ENCODE measurements around the gene NEXMIF. TPM values are rescaled to one million over a fixed set of nuclear protein-coding genes. Genes with fewer than 3 reads are reported as not detected.

The NEXMIF gene
- total and polyA plus RNA-seq, 2 donors (not counting 1 experiment from before 2014, with no cell fraction given), result under 0.01 TPM

GRCh38 chrX:74781507-74782034 lies 143.7 kb downstream of the NEXMIF start:
- no peaks in the 10 kb centered on the region for H3K9me3 ChIP-seq (ENCODE audit: control insufficient read depth, insufficient read depth, low read depth, low read length)
- no peak overlapping the region for H3K9ac ChIP-seq (ENCODE audit: insufficient read depth, low read length)
- DNase-seq (ENCODE audit: low read depth in 2 of 2), result no peak
- no peaks in the 10 kb centered on the region for H3K4me1 ChIP-seq (ENCODE audit: control insufficient read depth, extremely low read depth, insufficient read depth, low read length)
- no peaks in the 10 kb centered on the region for H3K36me3 ChIP-seq (ENCODE audit: control insufficient read depth, insufficient read depth, low read length)
- H3K79me2 ChIP-seq (ENCODE audit: control insufficient read depth, insufficient read depth, low read length), result no peaks in the 10 kb centered on the region
- no peak overlapping the region for H2AFZ ChIP-seq (ENCODE audit: low read length)
- no peaks in the 10 kb centered on the region for H4K20me1 ChIP-seq (ENCODE audit: control insufficient read depth, extremely low read depth, insufficient read depth, low read length)
- H3K4me2 ChIP-seq (ENCODE audit: extremely low read depth, insufficient read depth, low read length), result no peak overlapping the region
- H3K27ac ChIP-seq (ENCODE audit: insufficient read depth, low read length), result no peak overlapping the region
- TF ChIP-seq CTCF (conservative IDR thresholded peaks at IDR 0.05 in 1 of 2, IDR thresholded peaks at IDR 0.05 in 1 of 2; ENCODE audit: low read depth in 1 of 2, low read length in 2 of 2) (no peak), EZH2 (IDR thresholded peaks at IDR 0.05; ENCODE audit: low read length, missing control alignments) (no peak)
- no peak overlapping the region for H3K4me3 ChIP-seq (replicated peaks in 1 of 4; ENCODE audit: control extremely low read depth in 1 of 4, insufficient read depth in 1 of 4, low read depth in 3 of 4, low read length in 4 of 4)
- H3K27me3 ChIP-seq (ENCODE audit: control insufficient read depth, insufficient read depth, low read length), result no peaks in the 10 kb centered on the region

- H3K79me2 ChIP-seq (ENCODE audit: control insufficient read depth, insufficient read depth, low read length), result no peaks in the 10 kb centered on the region
- no peaks in the 10 kb centered on the region for H3K36me3 ChIP-seq (ENCODE audit: control insufficient read depth, insufficient read depth, low read length)
- no peak overlapping the region for H3K4me3 ChIP-seq (replicated peaks in 1 of 4; ENCODE audit: control extremely low read depth in 1 of 4, insufficient read depth in 1 of 4, low read depth in 3 of 4, low read length in 4 of 4)
- no peaks in the 10 kb centered on the region for H3K4me1 ChIP-seq (ENCODE audit: control insufficient read depth, extremely low read depth, insufficient read depth, low read length)
- H2AFZ ChIP-seq (ENCODE audit: low read length), result no peak overlapping the region
- no peak overlapping the region for H3K9ac ChIP-seq (ENCODE audit: insufficient read depth, low read length)
- no peak for TF ChIP-seq EZH2 (IDR thresholded peaks at IDR 0.05; ENCODE audit: low read length, missing control alignments)
- no peak for TF ChIP-seq CTCF (conservative IDR thresholded peaks at IDR 0.05 in 1 of 2, IDR thresholded peaks at IDR 0.05 in 1 of 2; ENCODE audit: low read depth in 1 of 2, low read length in 2 of 2)
- H3K9me3 ChIP-seq (ENCODE audit: control insufficient read depth, insufficient read depth, low read depth, low read length), result no peaks in the 10 kb centered on the region
- no peak overlapping the region for H3K27ac ChIP-seq (ENCODE audit: insufficient read depth, low read length)
- H3K27me3 ChIP-seq (ENCODE audit: control insufficient read depth, insufficient read depth, low read length), result no peaks in the 10 kb centered on the region
- no peaks in the 10 kb centered on the region for H4K20me1 ChIP-seq (ENCODE audit: control insufficient read depth, extremely low read depth, insufficient read depth, low read length)
- no peak overlapping the region for H3K4me2 ChIP-seq (ENCODE audit: extremely low read depth, insufficient read depth, low read length)
- DNase-seq (ENCODE audit: low read depth in 2 of 2), result no peak
These were observed 146.1 kb downstream of the NEXMIF start for GRCh38 chrX:74779175-74779574.

GRCh38 chrX:74774988-74775387 lies 150.3 kb downstream of the NEXMIF start:
- Histone ChIP-seq H3K4me2 (ENCODE audit: extremely low read depth, insufficient read depth, low read length) (no peak overlapping the region), H3K27ac (ENCODE audit: insufficient read depth, low read length) (no peak overlapping the region), H4K20me1 (ENCODE audit: control insufficient read depth, extremely low read depth, insufficient read depth, low read length) (no peaks in the 10 kb centered on the region), H3K36me3 (ENCODE audit: control insufficient read depth, insufficient read depth, low read length) (no peaks in the 10 kb centered on the region), H3K27me3 (ENCODE audit: control insufficient read depth, insufficient read depth, low read length) (no peaks in the 10 kb centered on the region), H3K4me3 (replicated peaks in 1 of 4; ENCODE audit: control extremely low read depth in 1 of 4, insufficient read depth in 1 of 4, low read depth in 3 of 4, low read length in 4 of 4) (no peak overlapping the region), H2AFZ (ENCODE audit: low read length) (no peak overlapping the region), H3K9me3 (ENCODE audit: control insufficient read depth, insufficient read depth, low read depth, low read length) (no peaks in the 10 kb centered on the region), H3K79me2 (ENCODE audit: control insufficient read depth, insufficient read depth, low read length) (no peaks in the 10 kb centered on the region), H3K4me1 (ENCODE audit: control insufficient read depth, extremely low read depth, insufficient read depth, low read length) (no peaks in the 10 kb centered on the region), H3K9ac (ENCODE audit: insufficient read depth, low read length) (no peak overlapping the region)
- DNase-seq (ENCODE audit: low read depth in 2 of 2), result no peak
- TF ChIP-seq EZH2 (IDR thresholded peaks at IDR 0.05; ENCODE audit: low read length, missing control alignments) (no peak), CTCF (conservative IDR thresholded peaks at IDR 0.05 in 1 of 2, IDR thresholded peaks at IDR 0.05 in 1 of 2; ENCODE audit: low read depth in 1 of 2, low read length in 2 of 2) (no peak)

All from fibroblast of lung (primary cell).